Caco-2 (cell line): ENCODE data around the gene DSPP. TPM values are rescaled to one million over a fixed set of nuclear protein-coding genes. Genes with fewer than 3 reads are reported as not detected.

Experiments used
- BruUV-seq: library from RNA; stranded (reverse); fragments of 400-500 nt; replicated peaks from 2 replicates; lab custom pipeline; 2021; lab: Mats Ljungman, UMichigan
- CTCF ChIA-PET: fragments of 300-600 bp; sonication (Branson Sonifier 250); formaldehyde crosslinking; loops from one replicate; lab custom pipeline; 2022; ENCODE audit warnings: antibody characterized with exemption; lab: Charles Lee
- POLR2A ChIA-PET: fragments of 300-600 bp; sonication (Branson Sonifier 250); formaldehyde crosslinking; loops from one replicate; lab custom pipeline; 2022; ENCODE audit warnings: antibody characterized with exemption; lab: Charles Lee
- DNase-seq, 2 experiments: peaks; one replicate each; pipeline versions ENCODE4 v3.0.0 to v3.0.0-alpha.2; 2020 to 2022
- H3K27me3 ChIP-seq: replicated peaks from 2 replicates; pipeline ENCODE4 v1.6.0; 2011; ENCODE audit warnings: low read length; ENCODE audit not compliant: control insufficient read depth, insufficient read depth
- H3K36me3 ChIP-seq: 2 replicates; pipeline ENCODE4 v1.5.1; 2011; ENCODE audit warnings: low read length; ENCODE audit not compliant: control insufficient read depth, insufficient read depth
- H3K4me1 ChIP-seq: fragments of 250-450 bp; sonication (Bioruptor Pico); 2 replicates; pipeline ENCODE4 v1.5.1; 2020; ENCODE audit warnings: mild to moderate bottlenecking
- H3K4me3 ChIP-seq: 2 replicates; pipeline ENCODE4 v1.5.1; 2011; ENCODE audit warnings: low read depth, mild to moderate bottlenecking, control low read depth, low read length
- H3K9me3 ChIP-seq: fragments of 250-450 bp; sonication (Bioruptor Pico); 2 replicates; pipeline ENCODE4 v1.5.1; 2020; ENCODE audit warnings: mild to moderate bottlenecking, moderate library complexity
- H3K27ac Mint-ChIP-seq: one replicate; pipeline ENCODE4 v1.8.0; 2022; ENCODE audit warnings: mixed read lengths; ENCODE audit not compliant: unreplicated experiment
- H3K27me3 Mint-ChIP-seq: one replicate; pipeline ENCODE4 v1.8.0; 2022; ENCODE audit warnings: mixed read lengths; ENCODE audit not compliant: insufficient read depth, unreplicated experiment
- H3K36me3 Mint-ChIP-seq: one replicate; pipeline ENCODE4 v1.8.0; 2022; ENCODE audit warnings: mild to moderate bottlenecking, mixed read lengths; ENCODE audit not compliant: insufficient read depth, unreplicated experiment
- H3K4me1 Mint-ChIP-seq: one replicate; pipeline ENCODE4 v1.8.0; 2022; ENCODE audit warnings: low read depth, mixed read lengths; ENCODE audit not compliant: unreplicated experiment
- H3K4me3 Mint-ChIP-seq: one replicate; pipeline ENCODE4 v1.8.0; 2022; ENCODE audit warnings: mild to moderate bottlenecking, moderate library complexity, mixed read lengths; ENCODE audit not compliant: unreplicated experiment
- H3K9me3 Mint-ChIP-seq: one replicate; pipeline ENCODE4 v1.8.0; 2022; ENCODE audit warnings: mixed read lengths; ENCODE audit not compliant: unreplicated experiment
- intact Hi-C: fragments of 100-400 bp; cut with micrococcal nuclease; formaldehyde crosslinking; loops from one replicate; pipeline ENCODE4 v1.10.0; 2022; ENCODE audit not compliant: unreplicated experiment
- total RNA-seq: library from RNA; stranded (reverse); gene quantifications from 2 replicates; pipeline ENCODE4 v1.2.3, GENCODE V29; 2022
- TF ChIP-seq, protein P1 (sequence below), 2 experiments: fragments of 200-600 bp in 1 of 2; IDR thresholded peaks; 1 replicate in 1 of 2; 2 replicates in 1 of 2; pipeline versions ENCODE4 v1.5.1 to v1.8.0; 2011 to 2022; ENCODE audit warnings: antibody characterized with exemption in 1 of 2, control low read depth in 1 of 2, inconsistent platforms in 1 of 2, low read depth in 1 of 2, low read length in 1 of 2, mild to moderate bottlenecking in 1 of 2, moderate library complexity in 1 of 2; ENCODE audit not compliant: insufficient read depth in 1 of 2, severe bottlenecking in 1 of 2, unreplicated experiment in 1 of 2

The DSPP gene
- total RNA-seq, 1 experiment from 2014 or later: not detected

DNA sequence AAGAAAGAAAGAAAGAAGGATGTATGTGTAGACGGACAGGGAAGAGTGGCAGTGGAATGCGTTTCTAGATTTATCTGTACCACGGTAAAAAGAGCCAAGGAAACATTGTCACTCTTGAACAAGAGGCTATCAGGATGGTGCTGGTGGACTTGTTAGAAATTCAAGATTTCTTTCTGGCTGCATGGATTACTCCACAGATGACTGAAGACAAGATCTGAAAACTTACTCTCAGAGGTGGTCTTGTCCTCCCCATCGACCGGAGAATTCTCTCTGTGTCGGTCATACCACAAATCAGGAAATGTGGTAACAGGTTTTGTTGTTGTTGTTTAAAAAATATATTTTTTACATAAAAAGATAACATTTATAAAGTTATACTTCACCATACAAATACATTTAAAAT, 11.8 kb downstream of the DSPP start:
- Histone ChIP-seq H3K27me3 (no peaks in the 10 kb centered on the region), H3K36me3 (no peaks in the 10 kb centered on the region), H3K4me3 (no peak overlapping the region), H3K4me1 (no peaks in the 10 kb centered on the region), H3K9me3 (no peaks in the 10 kb centered on the region)
- Mint-ChIP-seq H3K36me3 (no peaks in the 10 kb centered on the region), H3K27ac (no peak overlapping the region), H3K4me1 (peaks cover 5% of the 10 kb centered on the region), H3K4me3 (no peak overlapping the region), H3K9me3 (no peaks in the 10 kb centered on the region), H3K27me3 (peaks cover 14% of the 10 kb centered on the region)
- TF ChIP-seq, protein P1, sequence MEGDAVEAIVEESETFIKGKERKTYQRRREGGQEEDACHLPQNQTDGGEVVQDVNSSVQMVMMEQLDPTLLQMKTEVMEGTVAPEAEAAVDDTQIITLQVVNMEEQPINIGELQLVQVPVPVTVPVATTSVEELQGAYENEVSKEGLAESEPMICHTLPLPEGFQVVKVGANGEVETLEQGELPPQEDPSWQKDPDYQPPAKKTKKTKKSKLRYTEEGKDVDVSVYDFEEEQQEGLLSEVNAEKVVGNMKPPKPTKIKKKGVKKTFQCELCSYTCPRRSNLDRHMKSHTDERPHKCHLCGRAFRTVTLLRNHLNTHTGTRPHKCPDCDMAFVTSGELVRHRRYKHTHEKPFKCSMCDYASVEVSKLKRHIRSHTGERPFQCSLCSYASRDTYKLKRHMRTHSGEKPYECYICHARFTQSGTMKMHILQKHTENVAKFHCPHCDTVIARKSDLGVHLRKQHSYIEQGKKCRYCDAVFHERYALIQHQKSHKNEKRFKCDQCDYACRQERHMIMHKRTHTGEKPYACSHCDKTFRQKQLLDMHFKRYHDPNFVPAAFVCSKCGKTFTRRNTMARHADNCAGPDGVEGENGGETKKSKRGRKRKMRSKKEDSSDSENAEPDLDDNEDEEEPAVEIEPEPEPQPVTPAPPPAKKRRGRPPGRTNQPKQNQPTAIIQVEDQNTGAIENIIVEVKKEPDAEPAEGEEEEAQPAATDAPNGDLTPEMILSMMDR (IDR thresholded peaks at IDR 0.05; ENCODE audit: insufficient read depth in 1 of 2, low read depth in 1 of 2, low read length in 1 of 2, severe bottlenecking in 1 of 2, unreplicated experiment in 1 of 2): no peak
- POLR2A ChIA-PET: no interaction called here
- intact Hi-C loops: no loop called here
- CTCF ChIA-PET: no interaction called here
- BruUV-seq: no TSS peak
- no peak for DNase-seq

DNA sequence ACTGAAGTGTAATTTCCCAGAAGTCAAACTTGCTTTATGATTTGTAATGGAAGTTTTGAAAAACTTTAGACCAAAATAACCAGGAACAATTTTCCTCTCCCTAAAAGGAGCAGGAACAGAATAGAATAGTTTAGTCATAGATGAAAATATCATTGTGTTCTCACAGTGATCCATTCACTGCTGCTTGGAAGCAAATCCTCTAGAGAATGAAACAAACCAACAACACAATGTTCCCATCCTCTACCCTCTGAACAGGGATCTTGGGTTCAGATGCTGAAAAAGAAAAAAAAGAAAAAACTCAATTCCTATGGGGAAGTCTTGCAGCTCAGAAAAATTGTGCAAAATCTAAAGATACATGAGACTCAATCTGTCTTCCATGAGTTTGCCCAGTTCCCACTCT, 12.2 kb downstream of the DSPP start:
- DNase-seq: no peak
- no peaks in the 10 kb centered on the region for H3K36me3 ChIP-seq
- peaks cover 14% of the 10 kb centered on the region for H3K27me3 Mint-ChIP-seq
- no peak overlapping the region for H3K27ac Mint-ChIP-seq
- intact Hi-C loops: no loop called here
- no TSS peak for BruUV-seq
- ChIA-PET CTCF (no interaction called here), POLR2A (no interaction called here)
- H3K4me3 ChIP-seq: no peak overlapping the region
- H3K27me3 ChIP-seq: no peaks in the 10 kb centered on the region
- TF ChIP-seq, protein P1 (IDR thresholded peaks at IDR 0.05; ENCODE audit: insufficient read depth in 1 of 2, low read depth in 1 of 2, low read length in 1 of 2, severe bottlenecking in 1 of 2, unreplicated experiment in 1 of 2): no peak
- no peaks in the 10 kb centered on the region for H3K9me3 Mint-ChIP-seq
- no peaks in the 10 kb centered on the region for H3K4me1 ChIP-seq
- H3K4me1 Mint-ChIP-seq: peaks cover 5% of the 10 kb centered on the region
- H3K36me3 Mint-ChIP-seq: no peaks in the 10 kb centered on the region
- H3K4me3 Mint-ChIP-seq: no peak overlapping the region
- no peaks in the 10 kb centered on the region for H3K9me3 ChIP-seq

DNA sequence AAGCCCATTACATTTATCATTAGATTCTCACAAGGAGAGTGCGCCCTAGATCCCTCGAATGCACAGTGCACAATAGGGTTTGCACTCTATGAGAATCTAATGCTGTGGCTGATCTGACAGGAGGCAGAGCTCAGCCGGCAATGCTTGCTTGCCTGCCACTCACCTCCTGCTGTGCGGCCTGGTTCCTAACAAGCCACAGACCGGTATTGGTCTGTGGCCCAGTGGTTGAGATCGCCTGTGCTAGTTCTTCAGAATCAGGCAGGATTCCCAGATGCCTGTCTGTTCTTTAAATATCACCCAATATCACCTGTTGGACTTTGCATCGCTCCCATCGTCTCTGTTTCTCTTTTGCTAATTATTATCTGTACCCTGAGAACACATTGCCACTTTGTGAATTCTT, 14.0 kb downstream of the DSPP start:
- Mint-ChIP-seq H3K27me3 (peaks cover 14% of the 10 kb centered on the region), H3K36me3 (no peaks in the 10 kb centered on the region), H3K9me3 (no peaks in the 10 kb centered on the region), H3K27ac (no peak overlapping the region), H3K4me1 (peaks cover 5% of the 10 kb centered on the region), H3K4me3 (no peak overlapping the region)
- Histone ChIP-seq H3K4me3 (no peak overlapping the region), H3K4me1 (no peaks in the 10 kb centered on the region), H3K27me3 (no peaks in the 10 kb centered on the region), H3K9me3 (no peaks in the 10 kb centered on the region), H3K36me3 (no peaks in the 10 kb centered on the region)
- ChIA-PET POLR2A (no interaction called here), CTCF (no interaction called here)
- no peak for DNase-seq
- intact Hi-C loops: no loop called here
- TF ChIP-seq, protein P1 (IDR thresholded peaks at IDR 0.05; ENCODE audit: insufficient read depth in 1 of 2, low read depth in 1 of 2, low read length in 1 of 2, severe bottlenecking in 1 of 2, unreplicated experiment in 1 of 2): no peak
- no TSS peak for BruUV-seq
